Smooth muscle cell of the brain vasculature (primary cell): ENCODE measurements around the gene SUPV3L1.
"Not testable (repeated sequence)": the region's sequence is repeated elsewhere in the genome, so short reads cannot be mapped to it uniquely, and the experiment has no call there.

Source experiments
- DNase-seq: peaks from one replicate; pipeline ENCODE4 v3.0.0-alpha.2; 2012; ENCODE audit warnings: low read depth, low spot score

The SUPV3L1 gene

DNA sequence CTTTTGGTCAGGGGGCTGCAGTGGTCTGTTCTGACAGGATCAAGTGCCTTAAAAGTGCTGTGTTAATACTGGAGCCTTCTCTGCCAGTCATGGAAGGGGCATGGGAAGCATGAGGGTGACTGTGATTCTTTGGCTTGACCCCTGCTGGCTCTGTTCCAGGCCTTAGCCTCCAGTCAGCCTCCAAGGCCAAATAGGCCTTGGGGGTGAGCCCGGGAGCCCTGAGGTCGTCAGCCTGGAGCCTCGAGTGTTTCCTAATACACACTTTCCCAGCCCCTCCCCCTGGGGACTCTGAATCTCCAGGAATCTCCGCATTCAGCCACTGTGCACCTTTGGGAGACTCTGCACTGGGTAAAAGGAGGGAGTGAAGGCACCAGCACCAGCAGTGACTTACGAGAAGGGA is 50.1 kb downstream of the SUPV3L1 start:
- DNase-seq: no peak

DNA sequence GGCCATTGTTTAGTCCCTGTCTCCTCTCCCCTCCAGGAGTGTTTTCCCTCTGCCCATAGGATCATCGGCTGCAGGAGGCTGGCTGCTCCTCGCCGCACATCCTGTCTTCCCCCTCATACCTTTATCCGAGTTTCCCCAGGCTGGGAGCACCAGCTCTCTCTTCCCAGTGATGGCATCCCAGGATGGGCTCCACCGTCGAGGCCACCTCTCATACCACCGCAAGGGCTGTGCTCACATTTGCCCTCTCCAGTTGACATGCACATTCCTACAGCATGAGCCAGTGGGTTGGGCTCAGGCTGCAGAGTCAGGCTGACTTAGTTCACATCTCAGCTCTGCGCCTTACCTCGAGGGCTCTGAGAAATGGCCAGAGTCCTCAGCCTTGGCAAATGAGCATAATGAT is 52.2 kb downstream of the SUPV3L1 start:
- peak; percentile 3 for DNase-seq

- DNase-seq: no peak
Measured at GRCh38 chr10:69232736-69233480, 52.9 kb downstream of the SUPV3L1 start.

DNA sequence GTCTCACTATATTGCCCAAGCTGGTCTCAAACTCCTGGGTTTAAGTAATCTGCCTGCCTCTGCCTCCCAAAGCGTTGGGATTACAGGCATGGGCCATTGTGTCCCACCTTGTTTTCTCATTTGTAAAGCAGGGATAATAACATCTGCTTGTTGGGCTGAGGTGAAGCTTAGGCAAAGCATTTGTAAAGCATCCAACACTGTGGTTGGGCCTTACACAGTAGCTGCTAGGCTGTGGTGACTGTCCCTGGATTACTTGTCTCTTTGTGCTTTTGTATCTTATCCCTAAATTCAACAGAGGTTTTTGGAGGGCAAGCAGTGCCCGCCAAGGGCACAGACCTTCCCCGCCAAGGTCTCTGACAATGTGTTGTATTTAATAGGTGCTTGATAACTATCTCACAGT is 54.4 kb downstream of the SUPV3L1 start:
- no peak for DNase-seq

DNA sequence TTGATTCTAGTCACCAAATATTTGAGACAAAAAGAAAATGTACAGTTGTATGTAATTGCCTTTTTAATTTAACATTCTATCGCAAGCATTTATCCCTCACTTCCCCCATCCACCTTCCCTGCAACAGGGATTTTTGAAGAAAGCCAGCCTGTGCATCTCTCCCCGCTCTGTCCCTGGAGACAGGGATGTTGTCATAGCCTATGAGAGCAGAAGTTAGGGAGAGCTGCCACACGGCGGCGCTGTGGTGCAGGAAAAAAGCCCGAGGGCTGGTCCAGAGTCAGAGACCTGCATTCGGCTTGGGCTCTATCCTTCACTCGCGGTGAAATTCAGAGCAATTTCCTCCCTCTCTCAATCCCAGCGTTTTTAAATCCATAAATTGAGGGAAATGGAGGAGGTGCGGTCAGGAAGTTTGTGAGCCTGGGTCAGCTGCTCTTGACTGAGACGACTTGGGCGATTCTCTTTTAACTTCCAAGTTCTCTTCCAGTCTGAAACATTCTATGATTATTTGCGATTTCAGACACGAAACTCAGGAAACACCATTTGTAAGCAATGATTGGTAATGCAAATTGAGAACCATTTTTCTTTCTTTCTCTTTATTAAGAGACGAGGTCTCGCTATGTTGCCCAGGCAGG is 57.6 kb downstream of the SUPV3L1 start:
- DNase-seq: peak; percentile 60

DNA sequence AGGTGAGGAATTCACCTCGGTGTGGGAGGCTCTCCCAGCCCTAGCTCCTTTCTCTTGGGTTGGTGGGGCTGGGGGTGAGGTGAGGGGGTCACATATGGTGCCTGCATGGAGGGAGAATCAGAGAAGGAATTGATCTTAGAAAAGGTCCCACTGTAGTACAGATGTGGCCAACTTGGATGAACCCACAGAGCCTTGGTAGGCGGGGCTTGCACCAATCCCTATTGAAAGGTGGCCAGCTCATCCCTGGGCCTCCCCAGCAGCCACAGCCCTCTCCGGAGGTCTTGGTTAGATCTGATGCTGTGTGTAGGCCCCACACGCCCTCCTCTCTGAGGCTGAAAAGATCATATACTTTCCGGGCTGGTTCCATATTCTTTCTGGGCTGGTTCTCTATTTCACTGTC is 59.1 kb downstream of the SUPV3L1 start:
- DNase-seq: no peak

DNA sequence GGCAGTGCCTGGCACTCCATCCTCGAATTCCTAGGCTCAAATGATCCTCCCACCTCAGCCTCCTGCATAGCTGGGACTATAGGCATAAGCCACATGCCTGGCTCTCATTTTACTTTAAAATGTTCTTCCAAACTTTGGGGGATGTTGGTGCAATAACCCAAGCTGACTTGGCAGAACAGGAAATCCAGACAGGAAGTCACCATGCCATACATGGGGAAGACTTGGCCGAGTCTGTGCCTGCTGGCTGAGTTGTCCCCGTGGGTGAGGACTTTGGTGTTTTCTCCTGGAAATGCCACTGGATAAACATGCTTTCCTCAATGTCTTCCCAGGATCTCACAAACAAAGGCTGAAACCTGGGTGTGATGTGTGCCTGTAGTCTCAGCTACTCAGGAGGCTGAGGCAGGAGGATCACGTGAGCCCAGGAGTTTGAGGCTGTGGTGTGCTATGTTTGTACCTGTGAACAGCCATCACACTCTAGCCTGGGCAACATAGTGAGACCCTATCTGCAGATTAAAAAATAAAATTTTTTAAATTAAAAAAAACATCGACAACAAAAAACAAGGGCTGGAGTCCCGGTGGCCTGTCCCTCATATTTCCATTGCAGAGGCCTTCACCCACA is 59.9 kb downstream of the SUPV3L1 start:
- DNase-seq: no peak

GRCh38 chr10:69240455-69240854 is 60.4 kb downstream of the SUPV3L1 start:
- no peak for DNase-seq

- DNase-seq: no peak
Measured at GRCh38 chr10:69241575-69241974, 61.5 kb downstream of the SUPV3L1 start.

GRCh38 chr10:69242040-69242851 is 62.2 kb downstream of the SUPV3L1 start:
- no peak for DNase-seq

GRCh38 chr10:69242852-69243212 is 62.8 kb downstream of the SUPV3L1 start:
- no peak for DNase-seq

DNA sequence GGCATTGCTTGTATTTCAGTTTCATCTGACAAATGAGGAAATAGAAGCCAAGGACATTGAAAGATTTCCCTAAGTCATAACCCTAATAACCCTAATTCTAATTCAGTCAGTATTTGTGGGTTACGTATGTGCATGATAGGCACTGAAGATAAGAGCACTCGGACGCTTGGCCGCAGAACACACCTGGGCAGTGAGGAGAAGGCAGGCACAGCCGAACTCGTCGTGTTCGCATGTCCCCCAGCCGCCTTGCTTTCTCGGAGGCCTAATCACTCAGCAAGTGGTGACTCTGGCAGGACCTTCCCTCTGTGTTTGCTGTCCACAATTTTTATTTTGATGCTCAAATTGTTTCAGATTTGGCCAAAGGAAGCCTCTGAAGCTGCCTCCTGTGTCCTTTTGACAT is 63.8 kb downstream of the SUPV3L1 start:
- no peak for DNase-seq

DNA sequence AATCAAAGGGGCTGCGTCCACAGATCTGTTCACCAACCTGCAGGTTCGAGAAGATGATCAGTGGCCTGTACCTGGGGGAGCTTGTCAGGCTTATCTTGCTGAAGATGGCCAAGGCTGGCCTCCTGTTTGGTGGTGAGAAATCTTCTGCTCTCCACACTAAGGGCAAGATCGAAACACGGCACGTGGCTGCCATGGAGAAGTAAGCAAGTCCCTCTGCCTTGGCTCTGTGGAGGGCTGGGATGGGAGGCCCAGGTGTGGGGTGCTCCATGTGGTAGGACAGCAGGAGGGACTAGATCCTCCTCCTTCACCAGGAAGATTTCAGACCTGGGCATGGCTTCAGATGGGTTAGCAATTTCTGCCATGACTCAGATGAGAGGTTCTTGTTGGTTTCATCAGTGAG is 66.0 kb downstream of the SUPV3L1 start:
- DNase-seq: no peak

DNA sequence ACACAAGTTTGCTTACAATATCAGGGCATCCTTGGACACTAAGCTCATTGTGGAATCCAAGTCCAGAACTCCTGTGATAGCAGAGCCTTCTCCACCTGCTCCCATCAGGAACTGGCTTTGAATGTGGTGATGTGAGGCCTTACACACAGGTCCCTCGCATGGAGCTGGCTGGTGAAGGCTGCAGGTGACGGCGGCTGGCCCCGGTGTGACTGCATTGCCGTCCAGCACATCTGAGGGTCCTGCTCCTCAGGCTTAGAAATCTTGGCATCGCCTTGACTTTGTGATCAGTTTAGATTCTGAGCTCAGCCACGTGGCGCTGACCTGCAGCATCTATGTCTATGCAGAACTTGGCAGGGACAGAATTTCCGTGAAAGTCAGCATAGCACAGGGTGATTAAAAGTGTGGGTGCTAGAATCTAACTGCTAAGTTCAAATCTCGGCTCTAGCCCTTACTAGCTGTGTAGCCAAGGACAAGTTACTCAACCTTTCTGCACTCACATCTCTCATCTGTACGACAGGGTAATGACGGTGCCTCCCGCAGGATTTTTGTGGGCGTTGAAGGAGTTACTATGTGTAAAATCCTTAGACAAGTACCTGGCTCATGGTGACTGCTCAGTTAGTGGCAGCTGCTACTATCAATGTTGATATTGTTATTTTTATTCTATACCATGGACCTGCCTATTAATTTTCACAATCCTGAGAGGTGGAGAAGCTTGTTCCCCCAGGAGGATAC is 66.7 kb downstream of the SUPV3L1 start:
- no peak for DNase-seq

DNA sequence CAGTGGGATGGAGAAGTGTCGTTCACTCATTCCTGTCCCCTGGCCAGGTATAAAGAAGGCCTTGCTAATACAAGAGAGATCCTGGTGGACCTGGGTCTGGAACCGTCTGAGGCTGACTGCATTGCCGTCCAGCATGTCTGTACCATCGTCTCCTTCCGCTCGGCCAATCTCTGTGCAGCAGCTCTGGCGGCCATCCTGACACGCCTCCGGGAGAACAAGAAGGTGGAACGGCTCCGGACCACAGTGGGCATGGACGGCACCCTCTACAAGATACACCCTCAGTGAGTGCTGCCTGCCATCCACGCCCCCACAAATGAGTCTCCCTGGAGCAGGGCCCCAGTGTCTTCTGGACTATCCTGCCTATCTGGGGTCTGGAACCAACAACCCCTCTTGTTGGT is 67.3 kb downstream of the SUPV3L1 start:
- DNase-seq: no peak

DNA sequence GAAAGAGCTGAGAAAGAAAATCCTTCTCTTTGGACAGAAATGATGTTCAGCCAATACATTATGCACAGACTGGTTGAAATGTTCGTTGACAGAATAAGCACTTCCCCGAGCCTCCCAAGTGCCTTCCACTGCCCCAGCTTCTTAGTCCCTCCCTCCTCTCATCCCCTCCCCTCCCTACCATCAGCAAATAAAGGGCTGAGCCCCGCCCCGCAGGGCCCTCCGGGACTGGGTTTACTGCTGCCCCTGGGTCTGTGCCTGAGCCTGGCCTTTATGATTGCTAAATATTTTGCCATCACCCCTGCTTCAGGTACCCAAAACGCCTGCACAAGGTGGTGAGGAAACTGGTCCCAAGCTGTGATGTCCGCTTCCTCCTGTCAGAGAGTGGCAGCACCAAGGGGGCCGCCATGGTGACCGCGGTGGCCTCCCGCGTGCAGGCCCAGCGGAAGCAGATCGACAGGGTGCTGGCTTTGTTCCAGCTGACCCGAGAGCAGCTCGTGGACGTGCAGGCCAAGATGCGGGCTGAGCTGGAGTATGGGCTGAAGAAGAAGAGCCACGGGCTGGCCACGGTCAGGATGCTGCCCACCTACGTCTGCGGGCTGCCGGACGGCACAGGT is 68.2 kb downstream of the SUPV3L1 start:
- no peak for DNase-seq

DNA sequence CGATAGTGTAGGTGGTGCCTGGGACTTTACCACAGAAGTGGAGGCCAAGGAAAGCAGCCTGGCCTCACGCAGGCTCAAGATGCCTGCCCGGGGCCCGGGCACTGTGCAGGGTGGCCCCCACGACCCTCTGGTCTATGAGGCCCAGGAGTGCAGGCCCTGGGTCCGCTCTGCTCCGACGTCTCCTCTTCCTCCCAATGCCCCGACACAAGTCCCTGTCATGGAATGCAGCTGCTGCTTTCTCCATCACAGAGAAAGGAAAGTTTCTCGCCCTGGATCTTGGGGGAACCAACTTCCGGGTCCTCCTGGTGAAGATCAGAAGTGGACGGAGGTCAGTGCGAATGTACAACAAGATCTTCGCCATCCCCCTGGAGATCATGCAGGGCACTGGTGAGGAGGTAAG is 70.0 kb downstream of the SUPV3L1 start:
- DNase-seq: no peak

- not testable (repeated sequence) for DNase-seq
Measured at GRCh38 chr10:69251417-69251816, 71.4 kb downstream of the SUPV3L1 start.

- no peak for DNase-seq
Measured at GRCh38 chr10:69253171-69253570, 73.1 kb downstream of the SUPV3L1 start.

GRCh38 chr10:69254877-69255276 is 74.8 kb downstream of the SUPV3L1 start:
- DNase-seq: no peak
